Measurements from ENCODE around the gene LDLRAD3. TPM values are rescaled to one million over a fixed set of nuclear protein-coding genes. Genes with fewer than 3 reads are reported as not detected.

The LDLRAD3 gene
- polyA plus RNA-seq, 1 of the 3 experiments (the other 2 are of a cell fraction): 10.6 TPM

GRCh38 chr11:36041988-36042611 is 98.2 kb downstream of the LDLRAD3 start:
- Histone ChIP-seq H3K9me2 (no peaks in the 10 kb centered on the region), H3K27me3 (ENCODE audit: insufficient read depth) (no peaks in the 10 kb centered on the region), H3K4me2 (no peak overlapping the region), H3K79me2 (ENCODE audit: insufficient read depth) (no peaks in the 10 kb centered on the region), H3K9ac (no peak overlapping the region), H3F3A (replicated peaks; ENCODE audit: insufficient read depth) (no peaks in the 10 kb centered on the region), H3K9me3 (no peaks in the 10 kb centered on the region), H3K36me3 (replicated peaks in 1 of 2; ENCODE audit: control insufficient read depth in 1 of 2, insufficient read depth in 2 of 2, low read length in 1 of 2) (peaks cover 0 to 4% of the 10 kb centered on the region in 2 experiments), H3K4me3 (ENCODE audit: low read depth in 2 of 2, low read length in 1 of 2) (no peak overlapping the region), H4K20me1 (ENCODE audit: insufficient read depth) (no peaks in the 10 kb centered on the region), H3K27ac (ENCODE audit: low read depth in 2 of 2, low read length in 1 of 2) (no peak overlapping the region), H3K4me1 (ENCODE audit: control insufficient read depth in 1 of 2, insufficient read depth in 2 of 2, low read depth in 1 of 2, low read length in 1 of 2) (peaks cover 0 to 5% of the 10 kb centered on the region in 2 experiments; a peak in 1 of 4 replicates), H2AFZ (ENCODE audit: low read depth) (no peak overlapping the region)
- no peak for DNase-seq
- 83% methylated on average over 5 of the region's 5 CpGs for WGBS (ENCODE audit: low lambda C conversion rate)
- ChIA-PET POLR2A (no interaction called here), CTCF (interaction anchor here (0.6 to 4.5 kb wide), 15 partner anchors 12 to 231 kb away, joined by 3 to 20 read pairs (median 5); no protein-coding TSS in a partner anchor)
- TF ChIP-seq, protein P1, sequence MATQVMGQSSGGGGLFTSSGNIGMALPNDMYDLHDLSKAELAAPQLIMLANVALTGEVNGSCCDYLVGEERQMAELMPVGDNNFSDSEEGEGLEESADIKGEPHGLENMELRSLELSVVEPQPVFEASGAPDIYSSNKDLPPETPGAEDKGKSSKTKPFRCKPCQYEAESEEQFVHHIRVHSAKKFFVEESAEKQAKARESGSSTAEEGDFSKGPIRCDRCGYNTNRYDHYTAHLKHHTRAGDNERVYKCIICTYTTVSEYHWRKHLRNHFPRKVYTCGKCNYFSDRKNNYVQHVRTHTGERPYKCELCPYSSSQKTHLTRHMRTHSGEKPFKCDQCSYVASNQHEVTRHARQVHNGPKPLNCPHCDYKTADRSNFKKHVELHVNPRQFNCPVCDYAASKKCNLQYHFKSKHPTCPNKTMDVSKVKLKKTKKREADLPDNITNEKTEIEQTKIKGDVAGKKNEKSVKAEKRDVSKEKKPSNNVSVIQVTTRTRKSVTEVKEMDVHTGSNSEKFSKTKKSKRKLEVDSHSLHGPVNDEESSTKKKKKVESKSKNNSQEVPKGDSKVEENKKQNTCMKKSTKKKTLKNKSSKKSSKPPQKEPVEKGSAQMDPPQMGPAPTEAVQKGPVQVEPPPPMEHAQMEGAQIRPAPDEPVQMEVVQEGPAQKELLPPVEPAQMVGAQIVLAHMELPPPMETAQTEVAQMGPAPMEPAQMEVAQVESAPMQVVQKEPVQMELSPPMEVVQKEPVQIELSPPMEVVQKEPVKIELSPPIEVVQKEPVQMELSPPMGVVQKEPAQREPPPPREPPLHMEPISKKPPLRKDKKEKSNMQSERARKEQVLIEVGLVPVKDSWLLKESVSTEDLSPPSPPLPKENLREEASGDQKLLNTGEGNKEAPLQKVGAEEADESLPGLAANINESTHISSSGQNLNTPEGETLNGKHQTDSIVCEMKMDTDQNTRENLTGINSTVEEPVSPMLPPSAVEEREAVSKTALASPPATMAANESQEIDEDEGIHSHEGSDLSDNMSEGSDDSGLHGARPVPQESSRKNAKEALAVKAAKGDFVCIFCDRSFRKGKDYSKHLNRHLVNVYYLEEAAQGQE (IDR thresholded peaks at IDR 0.05; ENCODE audit: low read depth, low read length): no peak
- no peak for TF ChIP-seq SIN3A (IDR thresholded peaks at IDR 0.05; ENCODE audit: borderline replicate concordance, low read depth, low read length)
- TF ChIP-seq FOXJ3 (CRISPR knock-in tag; IDR thresholded peaks at IDR 0.05): no peak
- TF ChIP-seq EP300 (IDR thresholded peaks at IDR 0.05; ENCODE audit: borderline replicate concordance in 1 of 2, low read depth in 1 of 2, low read length in 1 of 2): no peak
- no peak for TF ChIP-seq TAF1 (IDR thresholded peaks at IDR 0.05; ENCODE audit: borderline replicate concordance, low read depth, low read length)
- TF ChIP-seq CTCF (IDR thresholded peaks at IDR 0.05): peak; percentile 50
- peak; percentile 49 for TF ChIP-seq RAD21 (IDR thresholded peaks at IDR 0.05; ENCODE audit: low read length)
- TF ChIP-seq POLR2AphosphoS5 (IDR thresholded peaks at IDR 0.05; ENCODE audit: low read depth, low read length): no peak
- TF ChIP-seq FOXM1 (IDR thresholded peaks at IDR 0.05; ENCODE audit: low read depth): no peak
- no peak for TF ChIP-seq RFX5 (IDR thresholded peaks at IDR 0.05; ENCODE audit: low read length)
- peak; percentile 34 for TF ChIP-seq SMC3 (IDR thresholded peaks at IDR 0.05; ENCODE audit: low read depth, low read length)
- TF ChIP-seq MXI1 (IDR thresholded peaks at IDR 0.05; ENCODE audit: low read depth, low read length): no peak

All from SK-N-SH (cell line).